ENCODE results near the gene NOTCH4. TPM values are rescaled to one million over a fixed set of nuclear protein-coding genes. Genes with fewer than 3 reads are reported as not detected.

Gene NOTCH4
- total RNA-seq, result 8.8 TPM

DNA sequence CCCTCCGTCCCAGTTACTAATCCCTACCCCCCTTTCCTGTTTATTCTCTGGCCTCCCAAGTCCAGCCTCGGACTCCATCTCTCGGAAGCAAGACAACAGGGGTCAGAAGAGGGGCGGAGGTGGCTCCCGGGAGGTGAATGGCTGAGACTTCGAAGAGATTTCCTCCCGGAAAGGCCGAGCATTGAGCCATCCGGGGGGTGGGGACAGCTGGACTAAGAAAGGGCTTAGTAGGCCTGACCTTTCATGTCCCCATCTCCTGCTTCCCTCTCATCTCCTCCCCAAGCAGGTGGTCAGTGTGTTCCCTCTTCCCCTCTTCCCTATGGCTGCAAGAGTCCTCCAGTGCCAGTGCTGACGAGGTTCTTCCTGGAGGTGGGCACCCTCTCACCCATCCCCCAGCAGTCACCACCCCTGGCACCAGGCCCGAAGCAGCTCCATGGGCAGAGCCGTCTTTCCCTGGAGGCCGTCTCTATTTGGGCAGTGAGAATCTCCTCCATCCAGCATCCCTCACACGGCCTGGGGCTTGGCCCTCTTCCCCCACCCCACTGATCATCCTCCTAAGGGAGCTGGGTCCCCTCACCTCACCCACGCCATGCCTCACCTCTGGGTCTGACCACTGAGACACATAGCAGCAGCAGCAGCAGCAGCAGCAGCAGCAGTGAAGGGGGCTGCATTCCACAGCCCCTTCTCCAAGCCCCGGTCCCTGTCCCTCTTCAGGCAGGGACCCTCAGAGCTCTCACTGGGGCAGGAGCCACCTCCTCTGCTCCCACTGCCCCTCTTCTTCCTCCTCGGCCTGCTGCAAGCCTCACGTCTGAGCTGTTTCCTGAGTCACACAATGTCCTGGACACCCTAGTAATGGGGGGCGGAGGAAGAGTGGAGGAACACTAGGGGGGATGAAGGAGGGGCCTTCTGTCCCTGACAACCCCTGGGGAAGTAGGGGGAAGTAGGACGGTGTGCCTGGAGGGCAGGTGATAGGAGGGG is at the start of gene NOTCH4:
TSS of gene NOTCH4 (minus strand) at position 810 of the 978 bp plus-strand sequence. CDS start at position 671, 139 bp downstream.

GRCh38 chr6:32192608-32193039 is 31.2 kb downstream of the NOTCH4 start, which contains the start of gene GPSM3:
Gene GPSM3, minus strand, starts transcription at chr6:32192643. Its CDS starts 130 bp downstream, at chr6:32192513.

GRCh38 chr6:32190054-32190851 is 33.6 kb downstream of the NOTCH4 start, which contains the start of gene PBX2:
Gene PBX2, minus strand, starts transcription at chr6:32190202. Its CDS starts 287 bp downstream, at chr6:32189915.

GRCh38 chr6:32184084-32184640 is 39.7 kb downstream of the NOTCH4 start, which contains the start of gene AGER:
Gene AGER, minus strand, starts transcription at chr6:32184253. Its CDS starts 31 bp downstream, at chr6:32184222.

GRCh38 chr6:32177788-32178546 is 45.9 kb downstream of the NOTCH4 start, which contains the start of gene RNF5:
Gene RNF5, plus strand, starts transcription at chr6:32178405. Its CDS starts 107 bp downstream, at chr6:32178512.

GRCh38 chr6:32175711-32176475 is 48.0 kb downstream of the NOTCH4 start, which contains the start of gene AGPAT1:
Gene AGPAT1, minus strand, starts transcription at chr6:32176084. Its CDS starts 4,588 bp downstream, at chr6:32171496.

GRCh38 chr6:32164295-32164694 is 59.6 kb downstream of the NOTCH4 start, which contains the start of gene EGFL8:
Gene EGFL8, plus strand, starts transcription at chr6:32164595. Its CDS starts 1,571 bp downstream, at chr6:32166166.

GRCh38 chr6:32153564-32154513 is 70.0 kb downstream of the NOTCH4 start, which contains the start of gene PPT2:
Gene PPT2, plus strand, starts transcription at chr6:32154141. Its CDS starts 454 bp downstream, at chr6:32154595.

DNA sequence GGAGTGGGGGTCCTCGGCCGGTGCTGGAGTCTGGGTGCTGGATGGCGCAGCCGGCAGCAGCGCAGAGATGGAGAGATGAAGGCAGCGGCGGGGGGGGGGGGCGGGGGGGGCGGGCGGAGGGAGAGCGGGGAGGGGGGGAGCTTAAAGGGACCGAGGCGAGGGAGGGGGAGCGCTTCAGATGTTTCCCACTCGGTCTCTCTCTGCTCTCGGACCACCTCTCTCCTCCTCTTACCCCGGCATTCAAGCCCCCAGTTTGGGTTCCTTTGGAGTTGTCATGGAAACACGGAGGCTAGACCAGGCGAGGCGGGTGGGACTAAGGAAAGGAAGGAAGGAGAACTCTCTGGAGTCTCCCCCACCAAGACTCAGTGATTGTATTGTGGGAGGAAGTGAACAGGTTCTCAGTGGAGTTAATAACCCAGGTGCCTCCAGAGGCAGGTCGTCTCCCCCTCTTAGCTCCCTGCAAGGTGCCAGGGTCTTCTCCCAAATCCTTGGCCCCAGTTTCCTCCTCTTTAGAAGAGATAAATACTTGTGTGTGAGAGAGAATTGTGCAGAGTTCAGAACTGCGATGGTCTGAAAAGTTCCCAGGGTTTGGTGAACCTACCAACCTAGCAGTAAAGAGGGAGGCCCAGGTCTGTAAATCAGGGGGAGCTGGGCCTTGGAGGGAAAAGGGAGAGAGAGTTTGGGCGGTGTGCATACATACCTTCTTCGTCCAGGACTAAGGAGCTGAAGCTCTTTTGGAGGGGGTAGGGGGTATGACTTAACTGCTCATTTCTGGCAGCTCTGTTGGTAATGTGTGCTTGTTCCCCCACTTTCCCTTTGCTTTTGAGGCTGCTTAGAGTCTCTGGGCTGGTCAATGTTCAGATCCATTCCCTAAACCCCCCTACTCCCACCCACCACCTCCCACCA is 71.8 kb downstream of the NOTCH4 start, which contains the start of gene PRRT1:
TSS of gene PRRT1 (minus strand) at position 77 of the 906 bp plus-strand sequence. CDS start 112 bp downstream, outside the sequence.

Small RNA genes lying within 50 kb of the gene (small RNA-seq; reads per million reads assigned to genes)
- gene AL662884.1 (ENCODE audit: low replicate concordance) (not detected), gene MIR6833 (ENCODE audit: low replicate concordance) (not detected)

Other genes starting within 250 kb of the NOTCH4 start
- gene C4A, start 242.0 kb downstream of the NOTCH4 start, total RNA-seq, result 20.7 TPM
- 8.8 TPM for gene C4B, start 209.3 kb downstream of the NOTCH4 start, total RNA-seq
- gene CYP21A2, start 185.7 kb downstream of the NOTCH4 start, total RNA-seq, result not detected
- 8.1 TPM for gene TNXB, start 114.7 kb downstream of the NOTCH4 start, total RNA-seq
- 31.6 TPM for gene ATF6B, start 95.8 kb downstream of the NOTCH4 start, total RNA-seq
- 3.1 TPM for gene FKBPL, start 93.8 kb downstream of the NOTCH4 start, total RNA-seq
- 1.9 TPM for gene PRRT1, start 72.1 kb downstream of the NOTCH4 start, total RNA-seq
- 17.2 TPM for gene PPT2, start 69.9 kb downstream of the NOTCH4 start, total RNA-seq
- gene EGFL8, start 59.5 kb downstream of the NOTCH4 start, total RNA-seq, result 5.9 TPM
- 19.1 TPM for gene AGPAT1, start 48.0 kb downstream of the NOTCH4 start, total RNA-seq
- 49.8 TPM for gene RNF5, start 45.7 kb downstream of the NOTCH4 start, total RNA-seq
- 0.63 TPM for gene AGER, start 39.8 kb downstream of the NOTCH4 start, total RNA-seq
- 27.2 TPM for gene PBX2, start 33.9 kb downstream of the NOTCH4 start, total RNA-seq
- 0.63 TPM for gene GPSM3, start 31.4 kb downstream of the NOTCH4 start, total RNA-seq
- not detected for gene TSBP1, start 147.8 kb upstream of the NOTCH4 start, total RNA-seq
- not detected for gene BTNL2, start 183.1 kb upstream of the NOTCH4 start, total RNA-seq
- gene HLA-DRA, start 215.8 kb upstream of the NOTCH4 start, total RNA-seq, result 2.2 TPM